SIG-M5 treated with dmso at 0.1 percent for 504 hours (cell line): ENCODE results near the gene DNA2.
"Not testable (repeated sequence)": the region's sequence is repeated elsewhere in the genome, so short reads cannot be mapped to it uniquely, and the experiment has no call there.

Source experiments
- DNase-seq: peaks from one replicate; lab custom pipeline; 2025; ENCODE audit not compliant: unreplicated experiment; lab: John Stamatoyannopoulos, UW

The DNA2 gene, protein sequence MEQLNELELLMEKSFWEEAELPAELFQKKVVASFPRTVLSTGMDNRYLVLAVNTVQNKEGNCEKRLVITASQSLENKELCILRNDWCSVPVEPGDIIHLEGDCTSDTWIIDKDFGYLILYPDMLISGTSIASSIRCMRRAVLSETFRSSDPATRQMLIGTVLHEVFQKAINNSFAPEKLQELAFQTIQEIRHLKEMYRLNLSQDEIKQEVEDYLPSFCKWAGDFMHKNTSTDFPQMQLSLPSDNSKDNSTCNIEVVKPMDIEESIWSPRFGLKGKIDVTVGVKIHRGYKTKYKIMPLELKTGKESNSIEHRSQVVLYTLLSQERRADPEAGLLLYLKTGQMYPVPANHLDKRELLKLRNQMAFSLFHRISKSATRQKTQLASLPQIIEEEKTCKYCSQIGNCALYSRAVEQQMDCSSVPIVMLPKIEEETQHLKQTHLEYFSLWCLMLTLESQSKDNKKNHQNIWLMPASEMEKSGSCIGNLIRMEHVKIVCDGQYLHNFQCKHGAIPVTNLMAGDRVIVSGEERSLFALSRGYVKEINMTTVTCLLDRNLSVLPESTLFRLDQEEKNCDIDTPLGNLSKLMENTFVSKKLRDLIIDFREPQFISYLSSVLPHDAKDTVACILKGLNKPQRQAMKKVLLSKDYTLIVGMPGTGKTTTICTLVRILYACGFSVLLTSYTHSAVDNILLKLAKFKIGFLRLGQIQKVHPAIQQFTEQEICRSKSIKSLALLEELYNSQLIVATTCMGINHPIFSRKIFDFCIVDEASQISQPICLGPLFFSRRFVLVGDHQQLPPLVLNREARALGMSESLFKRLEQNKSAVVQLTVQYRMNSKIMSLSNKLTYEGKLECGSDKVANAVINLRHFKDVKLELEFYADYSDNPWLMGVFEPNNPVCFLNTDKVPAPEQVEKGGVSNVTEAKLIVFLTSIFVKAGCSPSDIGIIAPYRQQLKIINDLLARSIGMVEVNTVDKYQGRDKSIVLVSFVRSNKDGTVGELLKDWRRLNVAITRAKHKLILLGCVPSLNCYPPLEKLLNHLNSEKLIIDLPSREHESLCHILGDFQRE

DNA sequence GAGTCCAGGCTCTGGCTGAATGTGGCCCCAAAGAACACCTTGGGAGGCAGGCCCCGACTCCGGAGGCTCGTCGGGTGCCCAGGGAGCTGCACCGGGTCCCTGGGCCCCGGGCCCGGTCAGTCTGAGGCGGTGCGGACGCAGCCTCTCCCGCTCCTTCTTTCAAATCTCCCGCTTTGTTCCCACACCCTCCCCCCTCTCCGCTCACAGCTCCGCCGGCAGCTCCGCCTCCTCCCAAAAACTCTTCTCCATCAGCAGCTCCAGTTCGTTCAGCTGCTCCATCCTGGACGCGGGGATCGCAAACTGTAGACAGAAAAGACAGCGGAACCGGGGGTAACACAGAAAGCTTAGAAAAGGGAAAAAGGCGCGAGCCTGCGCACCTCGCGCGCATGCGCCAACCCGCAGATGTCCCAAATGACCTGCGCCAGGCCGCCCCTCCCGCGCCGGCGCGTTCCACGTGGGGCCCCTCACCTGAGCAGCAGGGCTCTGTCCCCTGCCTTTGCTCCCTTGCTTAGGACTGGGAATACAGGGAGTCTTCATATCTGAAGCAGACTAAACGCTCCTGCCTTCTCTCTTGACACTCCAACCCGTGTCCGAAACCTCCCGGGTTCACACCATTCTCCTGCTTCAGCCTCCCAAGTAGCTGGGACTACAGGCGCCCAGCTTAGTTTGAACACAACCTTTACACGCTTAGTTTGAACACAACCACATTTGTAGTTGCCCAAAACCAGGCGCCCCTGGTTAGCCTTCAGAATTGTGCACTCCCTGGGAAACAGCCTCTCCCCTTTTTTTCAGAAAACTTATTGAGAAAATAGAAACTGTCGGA lies at the start of gene DNA2:
Gene DNA2 (minus strand): TSS at position 388 of the 823 bp plus-strand sequence. CDS start 109 bp downstream, at position 279.
- DNase-seq: peak; percentile 71

DNA sequence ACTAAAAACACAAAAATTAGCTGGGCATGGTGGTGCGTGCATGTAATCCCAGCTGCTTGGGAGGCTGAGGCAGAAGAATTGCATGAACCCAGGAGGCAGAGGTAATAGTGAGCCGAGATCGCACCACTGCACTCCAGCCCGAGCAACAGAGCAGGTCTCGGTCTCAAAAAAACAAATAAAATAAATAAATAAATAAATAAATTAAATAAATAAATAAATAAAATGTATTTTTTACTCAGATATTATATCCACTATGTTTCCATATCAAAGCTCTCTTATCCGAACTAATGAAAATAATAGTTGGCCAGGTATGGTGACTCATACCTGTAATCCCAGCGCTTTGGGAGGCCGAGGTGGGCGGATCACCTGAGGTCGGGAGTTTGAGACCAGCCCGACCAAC lies 46.8 kb upstream of the DNA2 start:
- DNase-seq: not testable (repeated sequence)

DNA sequence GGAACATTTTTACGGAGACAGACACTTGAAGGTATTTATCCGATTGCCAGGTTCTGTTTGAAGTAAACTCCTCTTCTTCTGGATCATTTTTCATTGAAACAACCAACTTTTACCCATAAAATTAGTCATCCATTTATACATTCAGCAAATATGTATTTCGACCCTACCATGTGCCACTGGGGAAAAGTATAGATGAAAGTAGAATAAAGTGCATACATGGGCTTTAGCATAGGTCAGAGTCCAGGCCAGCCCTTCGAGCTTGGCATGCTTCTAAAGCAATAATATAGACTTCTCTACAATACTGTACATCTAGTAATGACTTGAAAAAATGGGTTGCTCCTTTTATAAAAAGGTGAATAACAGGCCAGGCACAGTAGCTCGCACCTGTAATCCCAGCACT lies 45.4 kb upstream of the DNA2 start:
- no peak for DNase-seq

DNA sequence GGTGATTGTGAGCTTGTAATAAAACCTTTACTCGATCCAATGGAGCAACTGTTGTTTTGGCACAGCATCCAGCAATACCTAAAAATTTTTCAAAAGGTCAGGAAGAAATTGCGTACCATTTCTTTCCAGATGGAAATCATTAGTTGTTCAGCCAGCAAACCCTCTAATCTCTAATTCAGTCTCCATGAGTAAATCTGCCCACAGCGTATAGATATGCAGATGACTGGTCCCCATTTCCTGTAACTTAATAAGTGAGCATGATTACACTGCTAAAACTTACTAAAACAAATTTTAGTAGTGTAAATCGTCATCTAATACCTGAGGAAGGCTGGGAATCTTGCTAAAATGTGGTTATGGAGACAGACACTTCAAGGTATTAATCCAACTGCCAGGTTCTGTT lies 45.0 kb upstream of the DNA2 start:
- DNase-seq: no peak

DNA sequence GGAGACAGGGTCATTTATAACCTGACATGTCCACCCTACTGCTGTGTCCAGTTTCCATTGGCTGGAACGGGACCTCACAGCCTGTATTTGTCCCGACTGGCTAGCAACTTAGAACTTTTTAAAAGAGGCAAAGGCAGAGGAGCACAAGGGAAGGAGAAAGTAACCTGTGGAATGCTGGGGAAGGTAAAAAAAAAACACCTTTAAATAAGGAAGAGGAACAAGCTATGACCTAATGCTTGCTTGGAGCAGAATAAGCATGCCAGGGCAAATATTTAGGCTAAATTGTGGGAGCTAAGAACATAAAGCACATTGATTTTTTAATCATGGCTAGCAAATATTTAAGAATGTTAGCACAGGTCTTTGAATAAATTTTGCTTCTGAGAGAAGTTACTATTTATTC lies 44.4 kb upstream of the DNA2 start:
- not testable (repeated sequence) for DNase-seq

DNA sequence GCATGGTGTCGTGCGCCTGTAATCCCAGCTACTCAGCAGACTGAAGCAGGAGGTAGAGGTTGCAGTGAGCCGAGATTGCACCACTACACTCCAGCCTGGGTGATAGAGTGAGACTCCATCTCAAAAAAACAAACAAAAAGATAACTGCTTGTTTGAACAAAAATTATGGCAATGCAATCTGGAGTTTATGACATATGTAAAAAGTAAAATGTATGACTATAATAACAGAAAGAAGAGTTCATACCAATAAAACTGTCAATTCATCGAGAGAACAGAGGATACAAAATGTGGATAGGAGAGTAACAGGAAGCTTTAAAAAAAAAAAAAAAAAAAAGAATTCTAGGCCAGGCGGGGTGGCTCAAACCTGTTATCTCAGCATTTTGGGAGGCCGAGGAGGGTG lies 36.3 kb upstream of the DNA2 start:
- no peak for DNase-seq

DNA sequence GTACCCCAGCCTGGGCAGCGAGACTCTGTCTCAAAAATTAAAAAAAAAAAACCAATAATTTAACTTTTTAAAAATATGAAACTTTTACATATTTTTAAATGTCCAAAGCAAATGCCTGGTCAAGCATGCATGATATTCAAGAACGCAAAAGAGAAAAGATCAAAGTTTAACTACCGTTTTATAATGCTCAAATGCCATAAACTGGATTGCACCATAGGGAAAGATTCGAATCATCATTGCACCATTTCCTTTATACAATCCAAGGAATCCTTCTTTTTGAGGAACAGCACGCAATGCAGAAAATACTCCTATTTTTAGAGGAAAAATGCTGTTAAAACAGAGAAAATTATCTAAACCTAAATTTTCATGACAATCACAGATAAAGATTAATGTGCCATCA lies 34.6 kb upstream of the DNA2 start:
- no peak for DNase-seq

DNA sequence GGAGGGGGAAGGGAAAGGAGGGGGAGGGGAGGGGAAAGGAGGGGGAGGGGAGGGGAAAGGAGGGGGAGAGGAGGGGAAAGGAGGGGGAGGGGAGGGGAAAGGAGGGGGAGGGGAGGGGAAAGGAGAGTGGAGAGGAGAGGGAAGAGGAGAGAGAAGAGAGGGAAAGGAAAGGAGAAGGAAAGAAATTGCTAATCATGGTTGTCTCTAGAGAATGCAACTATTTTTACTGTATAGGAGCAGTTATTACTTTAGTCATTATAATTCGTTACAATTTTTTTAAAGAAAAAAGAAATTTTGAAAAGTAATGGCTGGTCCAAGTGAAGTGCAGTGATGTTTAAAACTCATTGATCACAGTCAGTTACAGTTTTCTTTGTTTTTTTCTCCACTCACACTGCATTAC lies 31.1 kb upstream of the DNA2 start:
- no peak for DNase-seq

DNA sequence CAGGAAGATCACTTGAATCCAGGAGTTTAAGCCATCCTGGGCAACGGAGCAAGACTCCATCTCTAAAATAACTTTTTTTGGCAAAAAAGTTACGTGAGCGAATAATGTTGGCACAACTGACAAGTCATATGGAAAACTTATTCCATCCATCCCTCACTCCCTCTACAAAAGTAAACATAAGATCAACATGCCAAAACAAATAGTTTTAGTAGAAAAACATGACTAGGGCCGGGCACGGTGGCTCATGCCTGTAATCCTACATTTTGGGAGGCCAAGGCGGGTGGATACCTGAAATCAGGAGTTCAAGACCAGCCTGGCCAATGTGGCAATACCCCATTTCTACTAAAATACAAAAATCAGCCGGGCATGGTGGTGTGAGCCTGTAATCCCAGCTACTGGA lies 29.9 kb upstream of the DNA2 start:
- DNase-seq: no peak

DNA sequence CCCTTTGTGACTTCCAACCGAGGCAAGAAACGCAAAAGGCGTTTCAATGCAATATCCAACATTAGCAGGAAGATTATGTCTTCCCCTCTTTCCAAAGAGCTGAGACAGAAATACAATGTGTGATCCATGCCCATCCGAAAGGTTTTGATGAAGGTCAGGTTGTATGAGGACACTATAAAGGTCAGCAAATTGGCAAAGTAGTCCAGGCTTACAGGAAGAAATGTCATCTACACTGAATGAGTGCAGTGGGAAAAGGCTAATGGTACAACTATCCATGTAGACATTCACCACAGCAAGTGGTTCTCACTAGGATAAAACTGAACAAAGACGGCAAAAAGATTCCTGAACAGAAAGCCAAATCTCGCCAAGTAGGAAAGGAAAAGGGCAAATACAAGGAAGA lies 27.8 kb upstream of the DNA2 start:
- no peak for DNase-seq

DNA sequence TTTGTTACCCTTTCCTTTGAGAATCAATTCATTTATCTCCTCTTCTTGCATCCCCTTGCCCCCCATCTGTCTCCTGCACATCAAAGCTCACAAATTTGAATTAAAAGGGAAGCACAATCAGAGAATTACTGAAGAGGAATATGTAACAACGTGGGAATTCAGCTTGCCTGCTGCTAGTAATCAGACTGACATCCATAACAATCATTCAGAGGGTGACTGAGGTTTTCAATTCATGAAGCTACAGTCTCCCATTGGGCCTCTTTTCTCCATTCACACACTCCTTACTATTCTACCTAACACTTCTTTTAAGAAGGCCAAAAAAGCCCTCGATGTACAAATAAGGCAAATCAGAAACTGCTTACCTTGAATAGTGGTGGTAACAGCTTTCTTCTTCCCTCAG lies 24.3 kb upstream of the DNA2 start:
- no peak for DNase-seq

DNA sequence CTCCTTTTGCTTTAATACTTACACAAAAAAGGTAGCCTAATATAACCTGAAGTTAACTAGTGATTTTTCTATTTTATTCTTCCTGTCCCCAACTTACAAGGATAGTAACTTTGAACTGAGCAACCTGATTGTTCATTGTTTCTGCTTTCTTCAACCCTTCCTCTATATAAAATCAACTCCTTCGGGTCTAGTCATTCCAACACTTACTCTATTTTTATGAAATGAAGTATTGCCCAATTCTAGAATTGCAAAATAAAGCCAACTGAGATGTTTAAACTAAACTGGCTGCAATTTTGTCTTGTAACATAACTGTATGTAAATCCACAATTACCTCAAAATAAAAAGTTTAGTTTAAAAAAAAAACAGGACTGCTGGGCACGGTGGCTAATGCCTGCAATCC lies 20.3 kb upstream of the DNA2 start:
- DNase-seq: peak; percentile 78

DNA sequence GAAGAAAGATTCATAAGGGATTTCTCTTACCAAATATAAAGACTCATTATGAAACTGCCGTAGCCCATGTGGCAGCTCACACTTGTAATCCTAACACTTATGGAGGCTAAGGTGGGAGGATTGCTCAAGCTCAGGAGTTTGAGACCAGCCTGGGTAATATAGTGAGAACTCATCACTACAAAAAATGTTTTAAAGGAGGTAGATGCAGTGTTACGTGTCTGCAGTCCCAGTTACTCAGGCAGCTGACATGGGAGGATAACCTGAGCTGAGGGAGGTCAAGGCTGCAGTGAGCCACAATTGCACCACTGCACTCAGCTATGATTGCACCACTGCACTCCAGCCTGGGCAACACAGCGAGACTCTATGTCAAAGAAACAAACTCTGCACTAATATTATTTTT lies 18.1 kb upstream of the DNA2 start:
- peak; percentile 55 for DNase-seq

DNA sequence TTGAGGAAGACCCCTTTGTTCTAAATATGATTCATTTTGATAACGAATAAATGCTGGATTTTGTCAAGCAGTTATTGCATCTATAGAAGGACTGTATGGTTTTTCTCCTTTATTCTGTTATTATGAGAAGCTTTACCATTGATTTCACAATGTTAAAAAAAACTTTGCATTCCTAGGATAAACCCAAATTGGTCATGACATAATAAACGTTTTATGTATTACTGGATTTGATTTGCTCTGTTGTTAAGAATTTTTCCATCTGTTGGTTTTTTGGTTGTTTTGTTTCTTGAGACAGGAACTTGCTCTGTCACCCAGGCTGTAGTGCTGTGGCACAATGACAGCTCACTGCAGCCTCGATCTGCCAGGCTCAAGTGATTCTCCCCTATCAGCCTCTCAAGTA lies 2.2 kb upstream of the DNA2 start:
- no peak for DNase-seq

DNA sequence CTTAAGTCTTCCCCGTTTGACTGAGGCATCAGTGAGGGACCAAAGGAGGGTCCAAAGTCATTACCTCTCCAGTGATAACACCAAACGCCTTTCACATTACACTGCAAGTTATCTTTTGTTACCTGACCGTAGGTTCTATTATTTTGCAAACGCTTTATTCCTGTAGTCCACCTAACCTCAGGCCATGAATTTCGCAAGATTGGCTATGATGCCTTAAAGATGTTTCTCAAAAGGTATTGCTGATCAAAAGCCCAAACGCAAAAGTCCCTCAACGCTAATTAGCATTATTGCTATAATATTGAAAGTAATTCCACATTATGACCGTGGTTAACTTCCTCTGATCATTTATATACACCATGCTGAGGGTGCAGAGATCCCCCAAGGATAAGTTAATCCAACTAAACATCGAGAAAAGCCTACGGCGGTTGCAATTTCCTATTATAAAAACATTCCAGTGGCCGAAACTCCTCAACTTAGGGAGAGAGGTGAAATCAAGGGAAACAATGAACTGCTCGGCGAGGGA lies 649 bp downstream of the DNA2 start:
- no peak for DNase-seq

DNA sequence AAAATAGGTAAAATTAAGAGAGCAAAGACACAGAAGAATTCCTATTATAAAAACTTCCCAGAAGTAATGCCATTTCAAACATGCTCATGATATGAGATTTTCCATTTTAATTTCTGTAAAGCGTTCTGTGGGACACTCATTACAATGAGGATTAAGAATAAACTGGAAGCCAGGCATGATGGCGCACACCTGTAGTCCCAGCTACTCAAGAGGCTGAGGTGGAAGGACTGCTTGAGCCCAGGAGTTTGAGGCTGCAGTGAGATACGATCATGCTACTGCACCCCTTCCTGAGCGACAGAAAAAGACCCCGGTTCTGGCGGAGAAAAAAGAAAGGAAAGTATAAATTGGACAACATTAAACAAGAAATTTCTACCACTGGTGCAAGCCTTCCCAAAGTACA lies 1.5 kb downstream of the DNA2 start:
- no peak for DNase-seq

DNA sequence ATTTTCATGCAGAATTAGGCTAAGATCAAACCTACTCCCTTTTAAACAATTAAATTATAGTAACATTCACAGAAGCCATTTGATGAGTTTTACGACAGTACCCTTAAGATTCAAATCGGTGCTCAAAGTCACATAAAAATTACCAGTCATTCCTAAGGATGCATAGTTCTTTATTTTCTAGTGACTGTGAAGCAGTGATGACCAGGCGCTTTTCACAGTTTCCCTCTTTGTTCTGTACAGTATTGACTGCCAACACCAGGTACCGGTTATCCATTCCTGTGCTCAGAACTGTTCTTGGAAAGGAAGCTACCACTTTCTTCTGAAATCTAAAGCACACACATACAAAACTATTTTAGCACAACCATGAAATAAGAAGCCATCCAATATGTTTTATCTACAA lies 1.9 kb downstream of the DNA2 start:
- no peak for DNase-seq

DNA sequence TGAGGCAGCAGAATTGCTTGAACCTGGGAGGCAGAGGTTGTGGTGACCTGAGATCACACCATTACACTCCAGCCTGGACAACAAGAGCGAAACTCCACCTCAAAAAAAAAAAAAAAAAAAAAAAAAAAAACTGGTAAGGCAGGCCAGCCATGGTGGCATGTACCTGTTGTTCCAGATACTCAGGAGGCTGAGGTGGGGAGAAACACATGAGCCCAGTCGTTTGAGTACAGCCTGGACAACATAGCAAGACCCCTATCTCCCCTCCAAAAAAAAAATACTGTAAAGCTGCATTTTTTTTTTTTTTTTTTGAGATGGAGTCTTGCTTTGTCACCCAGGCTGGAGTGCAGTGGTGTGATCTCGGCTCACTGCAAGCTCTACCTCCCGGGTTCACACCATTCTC lies 7.0 kb downstream of the DNA2 start:
- not testable (repeated sequence) for DNase-seq

DNA sequence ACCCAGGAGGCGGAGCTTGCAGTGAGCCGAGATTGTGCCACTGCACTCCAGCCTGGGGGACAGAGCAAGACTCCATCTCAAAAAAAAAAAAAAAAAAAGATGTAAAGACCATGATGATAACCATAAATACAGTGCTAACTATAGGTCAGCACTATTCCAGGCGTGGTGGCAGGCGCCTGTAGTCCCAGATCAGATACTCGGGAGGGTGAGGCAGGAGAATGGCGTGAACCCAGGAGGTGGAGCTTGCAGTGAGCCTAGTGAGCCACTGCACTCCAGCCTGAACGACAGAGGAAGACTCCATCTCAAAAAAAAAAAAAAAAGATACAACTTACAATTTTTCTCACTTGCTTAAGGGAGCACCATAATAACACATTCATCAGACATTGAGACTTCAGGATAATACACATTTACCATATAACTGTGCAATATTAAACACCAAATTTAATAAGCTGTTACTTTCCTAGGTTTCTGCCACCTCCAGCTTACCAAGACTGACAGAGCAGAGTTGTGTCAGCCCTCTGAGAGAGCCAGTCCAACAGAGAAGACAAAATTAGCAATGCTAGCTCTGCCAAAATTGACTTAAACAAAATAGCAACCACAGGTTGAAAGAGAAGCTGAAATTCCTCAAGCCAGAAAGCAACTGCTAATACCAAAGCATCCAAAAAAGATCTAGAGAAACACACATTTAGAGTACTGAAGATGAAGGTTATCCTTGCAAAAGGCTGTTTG lies 8.2 kb downstream of the DNA2 start:
- DNase-seq: no peak

DNA sequence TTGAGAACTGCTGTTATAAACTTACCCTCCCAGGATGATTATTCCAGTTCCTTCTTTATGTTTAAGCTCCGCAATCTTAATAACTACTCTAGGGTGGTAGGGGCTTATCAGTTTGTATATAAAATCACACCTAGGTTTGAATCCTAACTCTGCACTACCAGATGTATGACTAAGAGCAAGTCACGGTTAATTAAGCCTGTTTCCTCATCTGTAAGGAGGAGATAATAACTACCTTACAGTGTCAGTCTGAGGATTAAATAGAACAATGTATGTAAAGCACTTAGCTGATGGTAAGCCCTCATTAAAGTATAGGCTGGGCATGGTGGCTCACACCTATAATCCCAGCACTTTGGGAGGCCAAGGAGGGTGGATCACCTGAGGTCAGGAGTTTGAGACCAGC lies 9.2 kb downstream of the DNA2 start:
- DNase-seq: no peak
